Right ventricle myocardium inferior (tissue), 1 donor: Measurements from ENCODE around the gene TMEM217. TPM values are rescaled to one million over a fixed set of nuclear protein-coding genes. Genes with fewer than 3 reads are reported as not detected.

Source experiments
- ATAC-seq: fragments of 200-7000 bp; cut with Tn5 transposase; one replicate; pipeline ENCODE4 v1.9.1; 2020; ENCODE audit warnings: mild to moderate bottlenecking, moderate library complexity
- DNase-seq: peaks from one replicate; pipeline ENCODE4 v3.0.0; 2021; ENCODE audit errors: missing footprints
- intact Hi-C: fragments of 100-400 bp; cut with DNase I; formaldehyde crosslinking; loops from one replicate; pipeline ENCODE4 v1.11.0; 2022
- total RNA-seq: library from RNA; stranded (reverse); fragmentation: NEBNext Ultra II Directional; extraction: Animal tissue kit (Norgen Biotek cat#: 25700); gene quantifications from one replicate; pipeline ENCODE4 v1.2.1, GENCODE V29; 2021
- donor health status: DM: no; HTN: yes; CAD: no; lungs with severe emphysema.

The TMEM217 gene
- total RNA-seq, 1 donor from 2014 or later, result 0.30 TPM

GRCh38 chr6:37256692-37257319, 1.1 kb downstream of the TMEM217 start:
- ATAC-seq (no peak), DNase-seq (no peak)
- intact Hi-C loops, result loop anchor here (2.0 kb wide), 1 partner anchor 28 kb away; no protein-coding TSS in a partner anchor

- intact Hi-C loops, result no loop called here
- ATAC-seq (no peak), DNase-seq (no peak)
These were observed 3.1 kb downstream of the TMEM217 start for GRCh38 chr6:37254881-37255280.

- intact Hi-C loops, result no loop called here
- no peak for ATAC-seq
- DNase-seq, result no peak
These were observed 4.4 kb downstream of the TMEM217 start for GRCh38 chr6:37253486-37254007.

GRCh38 chr6:37251211-37251780, 6.6 kb downstream of the TMEM217 start:
- intact Hi-C loops, result no loop called here
- DNase-seq (no peak), ATAC-seq (no peak)

GRCh38 chr6:37244430-37245310, 13.3 kb downstream of the TMEM217 start:
- ATAC-seq, result peak; percentile 88
- intact Hi-C loops, result no loop called here
- peak; percentile 70 for DNase-seq

- ATAC-seq (no peak), DNase-seq (no peak)
- intact Hi-C loops, result no loop called here
These were observed 14.1 kb downstream of the TMEM217 start for GRCh38 chr6:37243816-37244370.

GRCh38 chr6:37243131-37243815, 14.7 kb downstream of the TMEM217 start:
- intact Hi-C loops, result no loop called here
- ATAC-seq, result no peak

GRCh38 chr6:37242429-37243052, 15.4 kb downstream of the TMEM217 start:
- intact Hi-C loops, result no loop called here
- ATAC-seq (no peak), DNase-seq (no peak)

More at GRCh38 chr6:37243131-37243815, 14.7 kb downstream of the TMEM217 start:
- DNase-seq, result no peak

GRCh38 chr6:37241775-37242428, 16.0 kb downstream of the TMEM217 start:
- no peak for DNase-seq
- intact Hi-C loops, result no loop called here
- no peak for ATAC-seq

GRCh38 chr6:37241131-37241530, 16.8 kb downstream of the TMEM217 start:
- intact Hi-C loops, result no loop called here
- DNase-seq (no peak), ATAC-seq (no peak)

- ATAC-seq, result peak; percentile 70
These were observed 17.8 kb downstream of the TMEM217 start for GRCh38 chr6:37239950-37240713.

GRCh38 chr6:37239526-37239925, 18.4 kb downstream of the TMEM217 start:
- DNase-seq, result no peak
- ATAC-seq, result no peak
- intact Hi-C loops, result no loop called here

More at GRCh38 chr6:37239950-37240713, 17.8 kb downstream of the TMEM217 start:
- intact Hi-C loops, result no loop called here
- DNase-seq, result peak; percentile 93

- intact Hi-C loops, result no loop called here
- DNase-seq (no peak), ATAC-seq (no peak)
These were observed 19.6 kb downstream of the TMEM217 start for GRCh38 chr6:37238381-37238780.

GRCh38 chr6:37237789-37238188, 20.2 kb downstream of the TMEM217 start:
- intact Hi-C loops, result no loop called here
- ATAC-seq (no peak), DNase-seq (no peak)

GRCh38 chr6:37236921-37237320, 21.0 kb downstream of the TMEM217 start:
- no peak for DNase-seq
- intact Hi-C loops, result no loop called here
- ATAC-seq, result no peak

- intact Hi-C loops, result no loop called here
- ATAC-seq (no peak), DNase-seq (no peak)
These were observed 24.4 kb downstream of the TMEM217 start for GRCh38 chr6:37233541-37233940.

- no peak for DNase-seq
- intact Hi-C loops, result no loop called here
- ATAC-seq, result no peak
These were observed 25.4 kb downstream of the TMEM217 start for GRCh38 chr6:37232430-37233017.
